Gastroesophageal sphincter (tissue), 4 donors: ENCODE measurements around the gene IL34. TPM values are rescaled to one million over a fixed set of nuclear protein-coding genes. Genes with fewer than 3 reads are reported as not detected.

Source experiments
- ATAC-seq: fragments of 150-250 bp; one replicate; pipeline ENCODE4 v1.9.1; 2016; ENCODE audit warnings: mild to moderate bottlenecking, moderate library complexity
- H3K27ac ChIP-seq, 4 donors: fragments of 200-600 bp; sonication (generic) in 3 of 4; 1 replicate in 3 of 4; 2 replicates in 1 of 4; pipeline ENCODE4 v1.5.1; 2016 to 2019
- H3K27me3 ChIP-seq: fragments of 200-600 bp; sonication (generic); one replicate; pipeline ENCODE4 v1.5.1; 2019
- H3K36me3 ChIP-seq, 2 donors: fragments of 200-600 bp; sonication (generic); one replicate each; pipeline ENCODE4 v1.5.1; 2019; ENCODE audit warnings: control low read depth in 1 of 2
- H3K4me1 ChIP-seq, 3 donors: fragments of 200-600 bp; sonication (generic); 1 replicate in 2 of 3; 2 replicates in 1 of 3; pipeline ENCODE4 v1.5.1; 2016 to 2019; ENCODE audit warnings: control low read depth in 2 of 3
- H3K4me3 ChIP-seq, 2 donors: fragments of 200-600 bp; sonication (generic); one replicate each; pipeline ENCODE4 v1.5.1; 2019; ENCODE audit warnings: mild to moderate bottlenecking in 1 of 2, moderate library complexity in 1 of 2
- H3K9me3 ChIP-seq, 3 donors: fragments of 200-600 bp; sonication (generic); one replicate each; pipeline ENCODE4 v1.5.1; 2017 to 2019; ENCODE audit warnings: control low read depth in 2 of 3
- CTCF ChIP-seq, 4 experiments: fragments of 200-600 bp in 2 of 4; fragments of 450-650 bp in 2 of 4; sonication (generic) in 1 of 4; IDR thresholded peaks; one replicate each; pipeline ENCODE4 v1.5.1; 2017 to 2019; ENCODE audit warnings: antibody characterized with exemption in 4 of 4, mild to moderate bottlenecking in 2 of 4, moderate library complexity in 2 of 4
- EP300 ChIP-seq: sonication (generic); formaldehyde crosslinking; IDR thresholded peaks from one replicate; pipeline ENCODE4 v1.6.1; 2017; ENCODE audit warnings: antibody characterized with exemption, mild to moderate bottlenecking
- POLR2A ChIP-seq, 2 donors: fragments of 450-650 bp; IDR thresholded peaks; one replicate each; pipeline ENCODE4 v1.6.1; 2017; ENCODE audit warnings: antibody characterized with exemption in 2 of 2, mild to moderate bottlenecking in 2 of 2, moderate library complexity in 1 of 2
- POLR2AphosphoS5 ChIP-seq: sonication (generic); formaldehyde crosslinking; IDR thresholded peaks from one replicate; pipeline ENCODE4 v1.6.1; 2017; ENCODE audit warnings: antibody characterized with exemption
- WGBS, 2 donors: methylation state at CpG; one replicate each; pipeline ENCODE4 v1.1.5; 2018; ENCODE audit warnings: low coverage in 1 of 2; 5-methylcytosine and 5-hydroxymethylcytosine counted together
- total RNA-seq, 4 donors: library from RNA; depleted of rRNA; stranded (reverse); fragments of >200 nt; gene quantifications; one replicate each; pipeline ENCODE4 v1.1.0, GENCODE V29; 2016

Gene IL34
- total RNA-seq, 4 donors from 2014 or later = 1.6 to 4.1 (median 2.8) TPM

- no peak for ATAC-seq
- Histone ChIP-seq H3K4me3 (no peak overlapping the region), H3K4me1 (peaks cover 12 to 98% (median 59%) of the 10 kb centered on the region in 3 donors), H3K27me3 (no peaks in the 10 kb centered on the region), H3K9me3 (no peaks in the 10 kb centered on the region), H3K36me3 (peaks cover 0 to 9% of the 10 kb centered on the region in 2 donors), H3K27ac (peak overlapping the region; percentile 69 to 98 (median 96))
- TF ChIP-seq POLR2A (IDR thresholded peaks at IDR 0.05) = no peak
- no peak for TF ChIP-seq POLR2AphosphoS5
- no peak for TF ChIP-seq CTCF (IDR thresholded peaks at IDR 0.05)
- no peak for TF ChIP-seq EP300
- WGBS, 2 donors = 75 to 84% methylated on average over 2 of the region's 3 CpGs
Observed at GRCh38 chr16:70701036-70701435, 54.7 kb downstream of the IL34 start.

- Histone ChIP-seq H3K27ac (peak overlapping the region; percentile 69 to 98 (median 96)), H3K4me1 (peaks cover 12 to 98% (median 62%) of the 10 kb centered on the region in 3 donors), H3K9me3 (no peaks in the 10 kb centered on the region), H3K27me3 (no peaks in the 10 kb centered on the region), H3K36me3 (peaks cover 0 to 9% of the 10 kb centered on the region in 2 donors), H3K4me3 (no peak overlapping the region)
- 77 to 88% methylated on average over 7 of the region's 9 CpGs for WGBS, 2 donors
- ATAC-seq = no peak
- TF ChIP-seq CTCF (IDR thresholded peaks at IDR 0.05) (no peak), POLR2AphosphoS5 (no peak), POLR2A (IDR thresholded peaks at IDR 0.05) (no peak), EP300 (no peak)
Observed at GRCh38 chr16:70701596-70701995, 55.2 kb downstream of the IL34 start.

- TF ChIP-seq POLR2A (IDR thresholded peaks at IDR 0.05) (no peak), CTCF (IDR thresholded peaks at IDR 0.05) (no peak), EP300 (no peak), POLR2AphosphoS5 (no peak)
- H3K27ac ChIP-seq = peak overlapping the region; percentile 69 to 98 (median 96)
- 47% methylated on average over 2 of the region's 8 CpGs; no CpG with 5 or more reads in 1 of the 2 donors for WGBS, 2 donors
- peaks cover 12 to 98% (median 66%) of the 10 kb centered on the region in 3 donors for H3K4me1 ChIP-seq
- no peak for ATAC-seq
- H3K9me3 ChIP-seq = no peaks in the 10 kb centered on the region
- no peaks in the 10 kb centered on the region for H3K27me3 ChIP-seq
- H3K36me3 ChIP-seq = peaks cover 0 to 9% of the 10 kb centered on the region in 2 donors
- no peak overlapping the region for H3K4me3 ChIP-seq
Observed at GRCh38 chr16:70701998-70702397, 55.6 kb downstream of the IL34 start.

GRCh38 chr16:70702624-70703023, 56.3 kb downstream of the IL34 start:
- Histone ChIP-seq H3K9me3 (no peaks in the 10 kb centered on the region), H3K4me3 (no peak overlapping the region), H3K4me1 (peaks cover 12 to 98% (median 67%) of the 10 kb centered on the region in 3 donors), H3K27me3 (no peaks in the 10 kb centered on the region), H3K27ac (peak overlapping the region; percentile 69 to 98 (median 96)), H3K36me3 (peaks cover 0 to 9% of the 10 kb centered on the region in 2 donors)
- no peak for ATAC-seq
- no peak for TF ChIP-seq POLR2AphosphoS5
- TF ChIP-seq POLR2A (IDR thresholded peaks at IDR 0.05) = no peak
- TF ChIP-seq EP300 = no peak
- TF ChIP-seq CTCF (IDR thresholded peaks at IDR 0.05) = no peak
- 20 to 70% methylated on average over 1 to 5 of the region's 8 CpGs for WGBS, 2 donors
